Transverse colon (tissue), 3 donors: ENCODE data around the gene KPRP.

ENCODE experiments used
- CTCF ChIP-seq, 5 experiments: fragments of 200-600 bp in 3 of 5; fragments of 450-650 bp in 2 of 5; sonication (generic) in 3 of 5; IDR thresholded peaks; 1 replicate in 2 of 5; 2 replicates in 3 of 5; pipeline ENCODE4 v1.5.1; 2016 to 2017; ENCODE audit warnings: antibody characterized with exemption in 5 of 5, inconsistent platforms in 3 of 5, mild to moderate bottlenecking in 2 of 5, moderate library complexity in 1 of 5
- POLR2A ChIP-seq: fragments of 450-650 bp; IDR thresholded peaks from one replicate; pipeline ENCODE4 v1.6.1; 2016; ENCODE audit warnings: antibody characterized with exemption, mild to moderate bottlenecking, moderate library complexity

GRCh38 chr1:152745765-152746444, 11.9 kb upstream of the KPRP start:
- TF ChIP-seq CTCF (IDR thresholded peaks at IDR 0.05) = no peak
- no peak for TF ChIP-seq POLR2A
